BJ (cell line): ENCODE results near the gene ITGAV. TPM values are rescaled to one million over a fixed set of nuclear protein-coding genes. Genes with fewer than 3 reads are reported as not detected.

Source experiments
- CTCF ChIA-PET: fragments of 350-600 bp; formaldehyde crosslinking; extraction: SDS; loops from one replicate; lab custom pipeline; 2021; ENCODE audit warnings: antibody characterized with exemption, inconsistent platforms; lab: Yijun Ruan, JAX
- POLR2A ChIA-PET: fragments of 300-600 bp; sonication (Branson Sonifier 250); formaldehyde crosslinking; extraction: SDS; loops from one replicate; lab custom pipeline; 2021; ENCODE audit warnings: antibody characterized with exemption; lab: Charles Lee
- DNase-seq: peaks from one replicate; pipeline ENCODE4 v3.0.0-alpha.2; 2011; ENCODE audit warnings: low read depth
- H3K27me3 ChIP-seq: 2 replicates; pipeline ENCODE4 v1.6.0; 2011; ENCODE audit warnings: low read length; ENCODE audit not compliant: control insufficient read depth, insufficient read depth
- H3K36me3 ChIP-seq: 2 replicates; pipeline ENCODE4 v1.5.1; 2011; ENCODE audit warnings: low read length; ENCODE audit not compliant: control insufficient read depth, insufficient read depth
- H3K4me3 ChIP-seq: 2 replicates; pipeline ENCODE4 v1.5.1; 2011; ENCODE audit warnings: low read depth, mild to moderate bottlenecking, control low read depth, low read length
- polyA plus RNA-seq: library from polyadenylated mRNA; depleted of rRNA; stranded (reverse); fragments of >200 nt; gene quantifications from 2 replicates; pipeline ENCODE4 v1.2.3, GENCODE V29; 2011
- TF ChIP-seq, protein P1 (sequence below): IDR thresholded peaks from 2 replicates; pipeline ENCODE4 v1.5.1; 2011; ENCODE audit warnings: low read depth, mild to moderate bottlenecking, control low read depth, inconsistent platforms, low read length, moderate library complexity; ENCODE audit not compliant: insufficient read depth

Gene ITGAV
- polyA plus RNA-seq, 1 experiment = 103 TPM

DNA sequence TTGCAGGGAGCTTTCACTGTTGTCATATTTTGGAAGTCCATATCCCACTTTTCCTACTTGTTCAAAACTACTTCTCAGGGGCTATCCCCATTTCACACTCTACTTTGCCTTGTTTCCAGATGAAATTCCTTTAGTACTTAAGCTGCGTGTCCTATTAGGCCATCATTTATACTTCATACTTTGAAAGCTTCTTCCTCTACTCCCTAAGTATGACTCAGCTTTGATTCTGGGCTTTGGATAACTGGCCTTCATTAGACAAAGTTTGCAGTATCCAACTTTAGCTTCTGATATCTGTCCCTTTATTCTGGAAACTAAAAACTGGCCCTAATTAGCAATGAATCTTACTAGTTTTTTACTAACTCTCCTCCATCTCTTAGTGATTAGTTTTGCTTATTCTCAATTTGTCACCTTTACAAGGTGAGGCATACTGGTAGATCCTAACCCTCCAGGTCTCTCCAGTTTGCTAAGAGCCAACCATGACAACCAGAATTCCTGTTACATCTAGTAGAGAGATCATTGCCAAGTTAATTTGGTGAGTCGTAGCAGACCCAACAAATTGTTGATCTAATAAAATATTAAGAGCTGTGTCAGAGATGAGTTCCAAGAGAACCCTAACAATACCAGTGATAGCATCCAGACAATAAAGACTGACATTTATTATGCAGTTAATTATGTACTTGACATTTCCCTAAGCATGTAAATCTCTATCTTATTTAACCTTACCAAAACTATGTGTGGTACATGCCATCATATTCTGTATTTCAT is 31.2 kb upstream of the ITGAV start:
- ChIA-PET CTCF (interaction anchor here (1.4 kb wide), 1 partner anchor 18 kb away, joined by 3 read pairs; no protein-coding TSS in a partner anchor), POLR2A (interaction anchor here (0.6 kb wide), 1 partner anchor 178 kb away, joined by 5 read pairs; no protein-coding TSS in a partner anchor)
- H3K36me3 ChIP-seq = no peaks in the 10 kb centered on the region
- no peak for DNase-seq
- H3K27me3 ChIP-seq = no peaks in the 10 kb centered on the region
- no peak overlapping the region for H3K4me3 ChIP-seq
- TF ChIP-seq, protein P1, sequence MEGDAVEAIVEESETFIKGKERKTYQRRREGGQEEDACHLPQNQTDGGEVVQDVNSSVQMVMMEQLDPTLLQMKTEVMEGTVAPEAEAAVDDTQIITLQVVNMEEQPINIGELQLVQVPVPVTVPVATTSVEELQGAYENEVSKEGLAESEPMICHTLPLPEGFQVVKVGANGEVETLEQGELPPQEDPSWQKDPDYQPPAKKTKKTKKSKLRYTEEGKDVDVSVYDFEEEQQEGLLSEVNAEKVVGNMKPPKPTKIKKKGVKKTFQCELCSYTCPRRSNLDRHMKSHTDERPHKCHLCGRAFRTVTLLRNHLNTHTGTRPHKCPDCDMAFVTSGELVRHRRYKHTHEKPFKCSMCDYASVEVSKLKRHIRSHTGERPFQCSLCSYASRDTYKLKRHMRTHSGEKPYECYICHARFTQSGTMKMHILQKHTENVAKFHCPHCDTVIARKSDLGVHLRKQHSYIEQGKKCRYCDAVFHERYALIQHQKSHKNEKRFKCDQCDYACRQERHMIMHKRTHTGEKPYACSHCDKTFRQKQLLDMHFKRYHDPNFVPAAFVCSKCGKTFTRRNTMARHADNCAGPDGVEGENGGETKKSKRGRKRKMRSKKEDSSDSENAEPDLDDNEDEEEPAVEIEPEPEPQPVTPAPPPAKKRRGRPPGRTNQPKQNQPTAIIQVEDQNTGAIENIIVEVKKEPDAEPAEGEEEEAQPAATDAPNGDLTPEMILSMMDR = no peak

DNA sequence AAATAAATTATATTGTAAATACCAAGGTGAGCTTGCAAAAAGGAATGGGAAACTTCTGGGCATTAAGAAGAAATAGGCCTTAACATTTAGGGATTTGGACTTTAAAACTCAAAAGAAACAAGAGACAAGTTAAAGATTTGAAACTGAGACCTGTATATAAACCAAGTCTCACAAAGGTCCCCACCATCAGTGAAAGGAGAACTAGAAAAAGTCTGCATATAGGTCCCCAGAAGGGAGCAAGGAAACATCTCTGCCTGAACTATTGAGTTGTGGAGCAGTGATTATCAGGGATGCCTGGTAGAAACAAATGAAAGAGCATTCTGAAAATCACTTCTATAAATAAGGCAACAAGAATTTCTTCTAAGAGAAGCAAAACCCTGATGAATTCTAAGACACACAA is 30.5 kb upstream of the ITGAV start:
- H3K36me3 ChIP-seq = no peaks in the 10 kb centered on the region
- no peak overlapping the region for H3K4me3 ChIP-seq
- DNase-seq = no peak
- no peaks in the 10 kb centered on the region for H3K27me3 ChIP-seq
- ChIA-PET POLR2A (no interaction called here), CTCF (interaction anchor here (1.4 kb wide), 1 partner anchor 19 kb away, joined by 3 read pairs; no protein-coding TSS in a partner anchor)
- TF ChIP-seq, protein P1 = no peak

DNA sequence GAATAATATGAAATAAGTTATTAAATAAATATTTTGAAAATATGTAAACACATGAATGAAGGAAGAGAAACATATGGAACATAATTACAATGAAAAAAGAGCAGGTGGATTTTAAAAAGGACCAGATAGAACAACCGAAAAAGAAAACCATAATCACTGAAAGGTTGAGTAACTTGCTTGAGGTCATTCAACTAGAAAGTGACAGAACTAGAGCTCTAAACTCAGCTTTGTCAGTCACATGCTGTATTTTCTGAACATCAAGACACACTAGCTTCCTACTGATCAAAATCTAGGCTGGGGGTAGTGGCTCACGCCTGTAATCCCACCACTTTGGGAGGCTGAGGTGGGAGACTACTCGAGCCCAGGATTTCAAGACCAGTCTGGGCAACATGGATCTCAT is 30.0 kb upstream of the ITGAV start:
- ChIA-PET POLR2A (no interaction called here), CTCF (no interaction called here)
- TF ChIP-seq, protein P1 = no peak

DNA sequence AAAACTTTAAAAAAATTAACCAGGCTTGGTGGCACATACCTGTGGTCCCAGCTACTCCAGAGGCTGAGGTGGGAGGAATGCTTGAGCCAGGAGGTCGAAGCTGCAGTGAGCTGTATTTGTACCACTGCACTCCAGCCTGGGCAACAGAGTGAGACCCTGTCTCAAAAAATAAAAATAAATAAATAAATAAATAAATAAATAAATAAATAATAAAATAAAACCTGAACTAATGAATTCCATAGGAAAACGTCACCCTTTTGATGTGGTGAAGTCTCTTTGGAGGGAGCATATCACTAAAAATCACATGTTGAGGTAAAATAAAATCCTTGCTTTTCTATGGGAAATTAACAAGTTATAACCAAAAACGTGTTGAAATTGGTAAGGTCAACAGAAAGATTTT is 29.6 kb upstream of the ITGAV start:
- TF ChIP-seq, protein P1 = no peak
- H3K4me3 ChIP-seq = no peak overlapping the region
- CTCF ChIA-PET = no interaction called here
- POLR2A ChIA-PET = no interaction called here
- DNase-seq = no peak
- no peaks in the 10 kb centered on the region for H3K36me3 ChIP-seq
- no peaks in the 10 kb centered on the region for H3K27me3 ChIP-seq

More for the DNA sequence above, 30.0 kb upstream of the ITGAV start:
- Histone ChIP-seq H3K27me3 (no peaks in the 10 kb centered on the region), H3K4me3 (no peak overlapping the region), H3K36me3 (no peaks in the 10 kb centered on the region)
- no peak for DNase-seq

DNA sequence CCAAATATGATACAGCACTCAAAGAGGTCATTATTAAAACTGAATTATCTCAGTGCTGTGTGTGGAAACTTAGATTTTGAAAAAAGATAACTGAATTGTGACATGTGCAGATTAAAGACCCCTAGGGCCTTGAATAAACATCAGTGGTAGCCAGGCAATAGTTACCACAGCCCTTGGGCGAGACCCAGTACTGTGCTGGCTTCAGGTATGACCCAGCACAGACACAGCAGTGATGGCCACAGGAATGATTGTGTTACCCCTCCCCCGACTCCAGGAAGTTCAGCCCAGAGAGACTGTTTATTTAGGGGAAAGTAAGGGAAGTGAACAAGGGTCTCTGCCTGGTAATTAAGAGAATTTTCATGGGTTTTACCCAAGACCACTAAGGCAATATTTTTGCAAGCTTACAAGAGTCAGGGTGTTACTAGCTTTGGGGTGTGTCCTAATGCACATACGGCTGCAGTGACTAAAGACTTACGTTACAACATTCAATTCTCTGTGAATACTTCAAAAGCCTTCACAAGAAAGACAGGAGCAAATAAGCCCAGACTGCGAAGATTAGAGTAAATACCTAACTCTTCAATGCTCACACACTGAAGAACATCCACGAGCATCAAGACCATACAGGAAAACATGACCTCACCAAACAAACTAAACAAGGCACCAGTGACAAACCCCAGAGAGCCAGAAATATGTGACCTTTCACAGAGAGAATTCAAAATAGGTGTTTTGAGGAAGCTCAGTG is 28.2 kb upstream of the ITGAV start:
- no peaks in the 10 kb centered on the region for H3K27me3 ChIP-seq
- ChIA-PET POLR2A (no interaction called here), CTCF (interaction anchor here (0.6 kb wide), 1 partner anchor 54 kb away, joined by 3 read pairs; no protein-coding TSS in a partner anchor)
- no peaks in the 10 kb centered on the region for H3K36me3 ChIP-seq
- H3K4me3 ChIP-seq = no peak overlapping the region
- no peak for DNase-seq
- TF ChIP-seq, protein P1 = no peak
